OCI-LY7 (cell line): ENCODE results near the gene DISC1.
"Not testable (repeated sequence)": the region's sequence is repeated elsewhere in the genome, so short reads cannot be mapped to it uniquely, and the experiment has no call there.

ENCODE experiments used
- EZH2phosphoT487 ChIP-seq: fragments of 200-600 bp; sonication (generic); IDR thresholded peaks from 2 replicates; pipeline ENCODE4 v1.6.1; 2018; ENCODE audit warnings: low read depth, borderline replicate concordance, mild to moderate bottlenecking, mixed run types, antibody characterized with exemption, low read length, moderate library complexity, mixed read lengths
- TF ChIP-seq, protein P1 (sequence below): fragments of 200-600 bp; sonication (generic); conservative IDR thresholded peaks from 2 replicates; pipeline ENCODE4 v1.5.1; 2014; ENCODE audit warnings: mild to moderate bottlenecking, antibody characterized with exemption, low read length, moderate library complexity, mixed read lengths

DNA sequence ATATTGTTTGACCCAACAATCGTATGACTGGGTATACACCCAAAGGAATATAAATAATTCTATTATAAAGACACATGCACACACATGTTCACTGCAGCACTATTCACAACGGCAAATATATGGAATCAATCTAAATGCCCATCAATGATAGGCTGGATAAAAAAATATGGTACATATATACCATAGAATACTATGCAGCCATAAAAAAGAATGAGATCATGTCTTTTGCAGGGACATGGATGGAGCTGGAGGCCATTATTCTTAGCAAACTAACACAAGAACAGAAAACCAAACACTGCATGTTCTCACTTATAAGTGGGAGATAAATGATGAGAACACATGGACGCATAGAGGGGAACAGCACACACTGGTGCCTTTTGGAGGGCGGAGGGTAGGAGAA, 1.5 kb upstream of the DISC1 start:
- TF ChIP-seq, protein P1, sequence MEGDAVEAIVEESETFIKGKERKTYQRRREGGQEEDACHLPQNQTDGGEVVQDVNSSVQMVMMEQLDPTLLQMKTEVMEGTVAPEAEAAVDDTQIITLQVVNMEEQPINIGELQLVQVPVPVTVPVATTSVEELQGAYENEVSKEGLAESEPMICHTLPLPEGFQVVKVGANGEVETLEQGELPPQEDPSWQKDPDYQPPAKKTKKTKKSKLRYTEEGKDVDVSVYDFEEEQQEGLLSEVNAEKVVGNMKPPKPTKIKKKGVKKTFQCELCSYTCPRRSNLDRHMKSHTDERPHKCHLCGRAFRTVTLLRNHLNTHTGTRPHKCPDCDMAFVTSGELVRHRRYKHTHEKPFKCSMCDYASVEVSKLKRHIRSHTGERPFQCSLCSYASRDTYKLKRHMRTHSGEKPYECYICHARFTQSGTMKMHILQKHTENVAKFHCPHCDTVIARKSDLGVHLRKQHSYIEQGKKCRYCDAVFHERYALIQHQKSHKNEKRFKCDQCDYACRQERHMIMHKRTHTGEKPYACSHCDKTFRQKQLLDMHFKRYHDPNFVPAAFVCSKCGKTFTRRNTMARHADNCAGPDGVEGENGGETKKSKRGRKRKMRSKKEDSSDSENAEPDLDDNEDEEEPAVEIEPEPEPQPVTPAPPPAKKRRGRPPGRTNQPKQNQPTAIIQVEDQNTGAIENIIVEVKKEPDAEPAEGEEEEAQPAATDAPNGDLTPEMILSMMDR = not testable (repeated sequence)
- not testable (repeated sequence) for TF ChIP-seq EZH2phosphoT487
